CD4-positive, alpha-beta memory T cell (primary cell): ENCODE data around the gene DCT. TPM values are rescaled to one million over a fixed set of nuclear protein-coding genes. Genes with fewer than 3 reads are reported as not detected.
"Not testable (repeated sequence)": the region's sequence is repeated elsewhere in the genome, so short reads cannot be mapped to it uniquely, and the experiment has no call there.

ENCODE experiments used
- CTCF ChIA-PET: fragments of 350-600 bp; sonication (Branson Sonifier 250); formaldehyde crosslinking; loops from one replicate; lab custom pipeline; 2021; ENCODE audit warnings: inconsistent platforms; ENCODE audit not compliant: partially characterized antibody; lab: Charles Lee
- POLR2A ChIA-PET: fragments of 350-600 bp; sonication (Branson Sonifier 250); formaldehyde crosslinking; loops from one replicate; lab custom pipeline; 2021; ENCODE audit not compliant: partially characterized antibody; lab: Charles Lee
- DNase-seq, 5 donors: peaks; one replicate each; pipeline versions ENCODE4 v3.0.0 to v3.0.0-alpha.2; 2020 to 2022; ENCODE audit warnings: mixed read lengths in 1 of 5
- H3K27ac ChIP-seq: one replicate; pipeline ENCODE4 v1.7.0; 2013; ENCODE audit warnings: low read depth, low read length
- H3K27me3 ChIP-seq: 2 replicates; pipeline ENCODE4 v1.7.0; 2013; ENCODE audit warnings: mild to moderate bottlenecking, low read length, moderate library complexity; ENCODE audit not compliant: insufficient read depth
- H3K36me3 ChIP-seq: 2 replicates; pipeline ENCODE4 v1.7.0; 2013; ENCODE audit warnings: mild to moderate bottlenecking, low read length, moderate library complexity; ENCODE audit not compliant: insufficient read depth
- H3K4me1 ChIP-seq: 2 replicates; pipeline ENCODE4 v1.7.0; 2013; ENCODE audit warnings: mild to moderate bottlenecking, low read length, moderate library complexity; ENCODE audit not compliant: insufficient read depth
- H3K4me3 ChIP-seq, 2 donors: one replicate each; pipeline ENCODE4 v1.7.0; 2013; ENCODE audit warnings: low read length in 2 of 2, mild to moderate bottlenecking in 1 of 2
- H3K9me3 ChIP-seq, 2 donors: one replicate each; pipeline ENCODE4 v1.7.0; 2013; ENCODE audit warnings: low read length in 2 of 2, control low read depth in 1 of 2; ENCODE audit not compliant: control insufficient read depth in 1 of 2
- H3K27ac Mint-ChIP-seq, 7 donors: one replicate each; pipeline ENCODE4 v1.8.0; 2020 to 2021; ENCODE audit warnings: mixed read lengths in 7 of 7, mild to moderate bottlenecking in 6 of 7, inconsistent platforms in 3 of 7, moderate library complexity in 3 of 7
- H3K27me3 Mint-ChIP-seq, 2 donors: one replicate each; pipeline ENCODE4 v1.8.0; 2020 to 2021; ENCODE audit warnings: mixed read lengths in 2 of 2
- H3K36me3 Mint-ChIP-seq, 2 donors: one replicate each; pipeline ENCODE4 v1.8.0; 2020 to 2021; ENCODE audit warnings: mixed read lengths in 2 of 2, inconsistent platforms in 1 of 2, mild to moderate bottlenecking in 1 of 2
- H3K4me1 Mint-ChIP-seq, 4 donors: one replicate each; pipeline ENCODE4 v1.8.0; 2020 to 2021; ENCODE audit warnings: mixed read lengths in 4 of 4, mild to moderate bottlenecking in 1 of 4
- H3K4me3 Mint-ChIP-seq, 8 donors: one replicate each; pipeline ENCODE4 v1.8.0; 2020 to 2021; ENCODE audit warnings: mixed read lengths in 8 of 8, mild to moderate bottlenecking in 7 of 8, moderate library complexity in 6 of 8, inconsistent platforms in 3 of 8
- H3K9me3 Mint-ChIP-seq, 8 donors: one replicate each; pipeline ENCODE4 v1.8.0; 2020 to 2021; ENCODE audit warnings: mixed read lengths in 8 of 8, mild to moderate bottlenecking in 5 of 8, inconsistent platforms in 3 of 8, moderate library complexity in 1 of 8
- intact Hi-C: fragments of 100-400 bp; cut with micrococcal nuclease; formaldehyde crosslinking; loops from one replicate; pipeline ENCODE4 v1.15.1; 2023
- polyA plus RNA-seq, 2 donors: library from polyadenylated mRNA; unstranded; fragments of 300-500 nt; fragmentation: Illumina TruSeq; gene quantifications; one replicate each; pipeline ENCODE4 v1.2.3, GENCODE V29; 2021
- total RNA-seq, 2 experiments: library from RNA; stranded (reverse); gene quantifications; one replicate each; pipeline ENCODE4 v1.2.3, GENCODE V29; 2021

The DCT gene
- total RNA-seq (under 1 TPM; 0.35 to 0.53 TPM), polyA plus RNA-seq (under 1 TPM; 0.21 to 0.25 TPM)

DNA sequence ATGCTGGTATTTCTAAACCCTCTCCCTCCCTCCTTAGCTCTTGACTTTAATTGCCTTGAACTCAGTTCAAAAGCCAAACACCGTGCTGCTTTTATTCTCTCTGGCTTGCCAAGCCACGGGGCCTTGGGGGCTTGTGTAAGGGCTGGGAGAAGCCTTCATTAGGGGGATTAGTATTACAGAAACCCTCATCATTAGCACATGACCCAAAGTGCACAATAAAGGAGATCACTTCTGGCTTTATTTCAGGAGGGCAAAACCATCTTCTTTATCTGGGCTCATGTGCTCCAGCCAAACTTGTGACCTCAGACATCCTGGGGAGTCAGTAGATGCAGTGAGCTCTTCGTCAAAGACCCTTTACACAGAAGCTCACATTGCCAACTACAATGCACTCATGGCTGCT, at the start of gene DCT:
Gene DCT, minus strand, starts transcription at position 67 of the 400 bp plus-strand sequence. CDS start 427 bp downstream, outside the sequence.
- CTCF ChIA-PET, result interaction anchor here (1.0 to 1.7 kb wide), 3 partner anchors 11 to 138 kb away, joined by 3 to 4 read pairs (median 3); no protein-coding TSS in a partner anchor
- H3K36me3 ChIP-seq, result no peaks in the 10 kb centered on the region
- Mint-ChIP-seq H3K4me3 (no peak within 1 kb of the TSS), H3K9me3 (peaks cover 0 to 3% (median 0%) of the 10 kb centered on the region in 8 donors), H3K4me1 (no peaks in the 10 kb centered on the region), H3K27me3 (peaks cover 0 to 3% of the 10 kb centered on the region in 2 donors), H3K27ac (no peak within 1 kb of the TSS), H3K36me3 (no peaks in the 10 kb centered on the region)
- intact Hi-C loops, result no loop called here
- no peaks in the 10 kb centered on the region for H3K9me3 ChIP-seq
- no peaks in the 10 kb centered on the region for H3K27me3 ChIP-seq
- DNase-seq, result no peak
- H3K27ac ChIP-seq, result no peak within 1 kb of the TSS
- H3K4me3 ChIP-seq, result no peak within 1 kb of the TSS
- POLR2A ChIA-PET, result no interaction called here
- no peaks in the 10 kb centered on the region for H3K4me1 ChIP-seq

DNA sequence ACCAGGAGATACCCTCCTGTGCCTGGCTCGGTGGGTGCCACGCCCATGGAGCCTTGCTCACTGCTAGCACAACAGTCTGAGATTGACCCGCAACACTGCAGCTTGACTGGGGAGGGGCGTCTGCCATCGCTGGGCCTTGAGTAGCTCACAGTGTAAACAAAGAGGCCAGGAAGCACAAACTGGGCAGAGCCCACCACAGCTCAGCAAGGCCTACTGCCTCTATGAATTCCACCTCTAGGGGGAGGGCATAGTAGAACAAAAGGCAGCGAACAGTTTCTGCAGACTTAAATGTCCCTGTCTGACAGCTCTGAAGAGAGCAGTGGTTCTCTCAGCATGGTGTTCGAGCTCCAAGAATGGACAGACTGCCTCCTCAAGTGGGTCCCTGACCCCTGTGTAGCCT, 47.5 kb upstream of the DCT start:
- CTCF ChIA-PET, POLR2A ChIA-PET, H3K27ac Mint-ChIP-seq: not testable (repeated sequence)

DNA sequence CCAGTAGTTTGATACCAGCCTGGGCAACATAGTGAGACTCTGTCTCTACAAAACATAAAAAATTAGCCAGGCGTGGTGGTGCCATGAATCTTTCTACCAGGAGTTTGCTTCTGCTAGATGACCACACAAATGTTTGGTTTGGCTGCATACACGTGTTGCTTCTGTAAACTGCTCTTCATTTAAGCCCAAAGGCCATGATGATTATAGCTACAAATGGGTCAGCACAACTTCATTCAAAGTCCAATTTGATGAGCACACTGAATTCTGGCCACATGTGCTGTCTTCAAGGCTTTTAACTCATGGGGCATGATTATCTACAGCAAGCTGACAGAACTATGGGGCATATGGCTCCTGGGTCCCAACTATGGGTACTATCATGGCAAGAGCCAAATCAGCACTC, 46.3 kb upstream of the DCT start:
- Mint-ChIP-seq H3K4me3 (no peak overlapping the region), H3K4me1 (no peaks in the 10 kb centered on the region), H3K36me3 (no peaks in the 10 kb centered on the region), H3K9me3 (peaks cover 0 to 13% (median 5%) of the 10 kb centered on the region in 8 donors), H3K27ac (no peak overlapping the region), H3K27me3 (peaks cover 6 to 11% of the 10 kb centered on the region in 2 donors)
- no peak overlapping the region for H3K27ac ChIP-seq
- CTCF ChIA-PET, result no interaction called here
- H3K27me3 ChIP-seq, result no peaks in the 10 kb centered on the region
- H3K4me3 ChIP-seq, result no peak overlapping the region
- POLR2A ChIA-PET, result no interaction called here
- DNase-seq, result no peak
- intact Hi-C loops, result no loop called here
- no peaks in the 10 kb centered on the region for H3K36me3 ChIP-seq
- H3K4me1 ChIP-seq, result no peaks in the 10 kb centered on the region
- H3K9me3 ChIP-seq, result no peaks in the 10 kb centered on the region

More for the DNA sequence above, 47.5 kb upstream of the DCT start:
- H3K4me1 ChIP-seq, H3K27me3 ChIP-seq, H3K27ac ChIP-seq, H3K4me3 ChIP-seq, H3K36me3 Mint-ChIP-seq, DNase-seq, H3K4me3 Mint-ChIP-seq, intact Hi-C loops, H3K36me3 ChIP-seq, H3K4me1 Mint-ChIP-seq, H3K9me3 ChIP-seq: not testable (repeated sequence)
- H3K27me3 Mint-ChIP-seq, result peaks cover 7 to 18% of the 10 kb centered on the region in 2 donors
- peaks cover 0 to 15% (median 9%) of the 10 kb centered on the region in 8 donors for H3K9me3 Mint-ChIP-seq

DNA sequence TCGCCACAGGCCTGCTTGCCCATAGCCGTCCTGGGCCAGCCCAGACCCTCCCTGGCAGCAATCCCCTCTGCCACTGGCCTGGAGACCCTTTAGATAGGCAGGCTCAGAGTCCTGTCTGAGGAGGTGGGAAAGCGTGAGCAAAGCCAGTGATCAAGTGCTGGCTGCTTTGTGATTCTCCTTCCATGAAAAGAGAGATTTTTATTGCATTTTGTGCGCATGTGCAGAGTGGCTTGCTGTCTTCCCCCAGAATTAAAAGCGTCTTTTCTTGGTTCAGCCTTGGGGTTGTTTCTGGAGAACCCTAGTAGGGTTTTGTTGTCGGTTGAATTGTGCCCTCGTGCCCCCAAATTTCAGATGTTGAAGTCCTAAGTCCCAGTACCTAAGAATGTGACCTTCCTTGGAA, 44.9 kb upstream of the DCT start:
- no peak overlapping the region for H3K4me3 ChIP-seq
- H3K4me3 Mint-ChIP-seq, result no peak overlapping the region
- intact Hi-C loops, result no loop called here
- H3K36me3 ChIP-seq, result no peaks in the 10 kb centered on the region
- peaks cover 3 to 7% of the 10 kb centered on the region in 2 donors for H3K27me3 Mint-ChIP-seq
- CTCF ChIA-PET, result no interaction called here
- DNase-seq, result no peak
- H3K27ac Mint-ChIP-seq, result no peak overlapping the region
- no peaks in the 10 kb centered on the region for H3K27me3 ChIP-seq
- H3K27ac ChIP-seq, result no peak overlapping the region
- H3K4me1 ChIP-seq, result no peaks in the 10 kb centered on the region
- H3K4me1 Mint-ChIP-seq, result no peaks in the 10 kb centered on the region
- POLR2A ChIA-PET, result no interaction called here
- no peaks in the 10 kb centered on the region for H3K36me3 Mint-ChIP-seq
- H3K9me3 Mint-ChIP-seq, result peaks cover 0 to 9% (median 2%) of the 10 kb centered on the region in 8 donors
- no peaks in the 10 kb centered on the region for H3K9me3 ChIP-seq

DNA sequence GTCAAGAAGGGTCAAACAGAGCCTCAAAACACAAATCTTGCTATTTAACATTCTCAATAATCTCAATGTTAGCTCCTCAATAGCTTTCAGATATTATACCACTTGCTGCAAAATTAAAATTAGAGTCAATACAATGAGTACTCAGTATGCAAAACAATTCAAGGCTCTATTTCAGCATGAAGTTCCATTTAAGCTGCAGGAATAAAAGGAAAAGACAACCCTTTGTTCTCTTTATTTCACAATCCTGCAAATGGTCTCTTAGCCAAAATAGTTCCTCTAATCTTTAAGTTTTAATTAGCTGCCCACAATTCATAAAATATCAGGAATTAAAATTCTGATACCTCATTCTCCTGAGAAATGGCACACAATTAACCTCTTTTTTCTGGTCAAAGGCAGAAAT, 40.5 kb upstream of the DCT start:
- Histone ChIP-seq H3K36me3 (no peaks in the 10 kb centered on the region), H3K4me3 (no peak overlapping the region), H3K27ac (no peak overlapping the region), H3K27me3 (no peaks in the 10 kb centered on the region), H3K4me1 (no peaks in the 10 kb centered on the region), H3K9me3 (no peaks in the 10 kb centered on the region)
- peaks cover 0 to 2% (median 0%) of the 10 kb centered on the region in 8 donors for H3K9me3 Mint-ChIP-seq
- no peaks in the 10 kb centered on the region for H3K36me3 Mint-ChIP-seq
- H3K27ac Mint-ChIP-seq, result no peak overlapping the region
- intact Hi-C loops, result no loop called here
- DNase-seq, result no peak
- no peak overlapping the region for H3K4me3 Mint-ChIP-seq
- peaks cover 0 to 2% of the 10 kb centered on the region in 2 donors for H3K27me3 Mint-ChIP-seq
- ChIA-PET POLR2A (interaction anchor here (1.8 kb wide), 1 partner anchor 30 kb away, joined by 4 read pairs; no protein-coding TSS in a partner anchor), CTCF (interaction anchor here (1.4 kb wide), 1 partner anchor 11 kb away, joined by 3 read pairs; no protein-coding TSS in a partner anchor)
- H3K4me1 Mint-ChIP-seq, result no peaks in the 10 kb centered on the region

DNA sequence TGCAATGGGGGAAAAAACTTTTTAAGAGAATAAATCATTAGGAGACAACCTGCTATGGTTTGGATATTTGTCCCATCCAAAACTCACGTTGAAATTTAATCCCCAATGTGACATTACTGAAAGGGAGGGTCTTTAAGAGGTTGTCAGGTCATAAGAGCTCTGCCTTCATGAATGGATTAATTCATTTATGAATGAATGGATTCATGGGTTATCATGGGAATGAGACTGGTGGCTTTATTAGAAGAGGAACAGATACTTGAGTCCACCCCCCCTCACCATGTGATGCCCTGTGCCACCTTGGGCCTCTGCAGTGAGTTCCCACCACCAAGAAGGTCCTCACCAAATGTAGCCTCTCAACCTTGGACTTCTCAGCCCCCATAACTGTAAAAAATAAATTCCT, 37.0 kb upstream of the DCT start:
- Histone ChIP-seq H3K9me3 (no peaks in the 10 kb centered on the region), H3K36me3 (no peaks in the 10 kb centered on the region), H3K4me3 (no peak overlapping the region), H3K27me3 (no peaks in the 10 kb centered on the region), H3K4me1 (no peaks in the 10 kb centered on the region), H3K27ac (no peak overlapping the region)
- Mint-ChIP-seq H3K36me3 (no peaks in the 10 kb centered on the region), H3K27me3 (peaks cover 2 to 5% of the 10 kb centered on the region in 2 donors), H3K4me3 (no peak overlapping the region), H3K9me3 (peaks cover 0 to 2% (median 0%) of the 10 kb centered on the region in 8 donors), H3K27ac (no peak overlapping the region), H3K4me1 (no peaks in the 10 kb centered on the region)
- intact Hi-C loops, result no loop called here
- ChIA-PET POLR2A (no interaction called here), CTCF (no interaction called here)
- no peak for DNase-seq

DNA sequence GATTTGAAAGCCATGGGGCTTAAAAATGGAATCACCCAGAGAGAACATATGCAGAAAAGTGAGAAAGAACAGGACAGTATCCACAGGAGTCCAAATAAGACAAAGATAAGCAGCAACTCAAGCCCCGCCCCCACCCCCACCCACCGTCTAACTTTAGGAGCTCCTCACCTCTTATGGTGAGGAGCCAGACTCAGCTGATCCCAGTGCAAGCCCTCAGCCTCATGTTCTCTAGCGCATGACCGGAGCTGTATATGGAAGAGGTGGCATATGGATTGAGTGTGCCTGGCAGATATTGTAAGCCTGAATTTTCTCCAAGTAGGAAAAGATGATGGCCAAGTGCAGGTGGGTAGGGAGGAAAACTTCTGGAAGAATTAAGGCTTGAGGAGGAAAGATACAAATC, 36.4 kb upstream of the DCT start:
- H3K9me3 ChIP-seq, result no peaks in the 10 kb centered on the region
- ChIA-PET CTCF (no interaction called here), POLR2A (no interaction called here)
- intact Hi-C loops, result no loop called here
- Mint-ChIP-seq H3K27ac (peak overlapping the region in 1 of 7 donors; percentile 6), H3K36me3 (no peaks in the 10 kb centered on the region), H3K27me3 (peaks cover 4 to 5% of the 10 kb centered on the region in 2 donors), H3K9me3 (peaks cover 0 to 4% (median 2%) of the 10 kb centered on the region in 8 donors), H3K4me3 (no peak overlapping the region), H3K4me1 (no peaks in the 10 kb centered on the region)
- no peak overlapping the region for H3K4me3 ChIP-seq
- no peak overlapping the region for H3K27ac ChIP-seq
- no peak for DNase-seq
- no peaks in the 10 kb centered on the region for H3K36me3 ChIP-seq
- H3K27me3 ChIP-seq, result no peaks in the 10 kb centered on the region
- H3K4me1 ChIP-seq, result no peaks in the 10 kb centered on the region
